Measurements from ENCODE around the gene LZTS2.
A peak's percentile ranks its signal among the peaks of the same experiment; 100 is the strongest.

The LZTS2 gene

DNA sequence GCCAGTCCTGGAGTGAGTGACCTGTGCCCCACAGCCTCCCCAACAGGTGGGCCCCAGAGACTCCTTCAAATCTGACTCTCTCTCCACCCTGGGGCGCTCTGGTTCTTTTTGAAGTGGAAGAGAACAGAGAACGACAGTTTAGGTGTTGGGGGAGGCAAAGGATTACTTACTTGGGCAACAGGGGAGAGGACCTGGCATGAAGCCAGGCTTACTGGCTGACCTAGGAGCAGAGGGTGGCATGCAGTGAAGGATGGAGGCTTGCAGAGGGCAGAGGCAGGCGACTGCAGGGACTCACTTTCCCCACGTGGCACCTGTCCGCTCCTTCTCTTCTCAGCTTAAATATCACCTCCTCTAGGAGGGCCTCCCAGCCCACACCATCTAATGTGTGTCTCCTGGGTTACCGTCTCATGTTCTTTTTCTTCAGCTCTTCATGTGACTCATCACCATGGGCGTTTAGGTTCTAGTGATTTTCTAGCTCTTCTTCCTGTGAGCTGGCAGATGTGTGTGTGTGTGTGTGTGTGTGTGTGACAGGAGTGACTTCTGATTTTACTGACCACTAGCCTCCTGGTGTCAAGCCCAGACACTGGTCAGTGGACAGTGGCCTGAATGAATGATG lies 15.5 kb downstream of the LZTS2 start:
- DNase-seq, result no peak

DNA sequence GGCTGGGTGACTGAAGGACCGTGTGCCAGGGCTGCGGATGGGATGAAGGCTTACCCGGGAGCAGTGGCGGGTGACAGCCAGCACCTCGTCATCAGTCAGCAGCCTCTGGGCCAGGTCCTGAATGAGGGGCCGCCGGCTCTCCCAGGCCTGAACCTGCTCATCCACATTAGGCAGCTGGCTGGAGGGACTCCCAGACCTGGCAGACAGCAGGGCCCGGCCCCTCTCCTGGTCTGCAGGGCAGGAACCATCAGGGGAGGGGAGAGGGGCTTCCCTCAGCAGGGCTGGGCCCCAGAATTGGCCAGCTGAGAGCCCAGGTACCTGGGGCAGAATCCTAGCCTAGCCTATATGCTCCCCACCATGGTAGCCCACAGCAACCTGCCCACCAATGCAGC lies 16.0 kb downstream of the LZTS2 start:
- DNase-seq, result no peak

DNA sequence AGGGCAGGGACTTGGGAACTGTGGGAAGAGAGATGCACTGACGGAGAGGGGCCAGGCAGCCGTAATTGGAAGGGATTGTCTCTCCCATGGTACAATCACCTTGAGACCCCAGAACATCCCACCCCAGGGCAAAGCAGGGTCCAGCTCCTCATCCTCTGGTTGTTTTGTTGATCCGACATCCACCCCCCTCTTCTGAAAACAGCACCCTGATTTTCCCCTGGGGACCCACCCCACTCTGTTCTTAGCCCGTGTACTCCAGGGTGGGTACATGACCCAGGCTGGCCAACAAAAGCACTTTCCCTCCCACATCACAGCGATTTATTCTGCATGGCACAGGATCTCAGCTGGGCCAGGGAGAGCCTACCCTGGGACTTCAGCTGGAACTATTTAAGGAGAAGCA lies 17.2 kb downstream of the LZTS2 start:
- DNase-seq, result no peak

DNA sequence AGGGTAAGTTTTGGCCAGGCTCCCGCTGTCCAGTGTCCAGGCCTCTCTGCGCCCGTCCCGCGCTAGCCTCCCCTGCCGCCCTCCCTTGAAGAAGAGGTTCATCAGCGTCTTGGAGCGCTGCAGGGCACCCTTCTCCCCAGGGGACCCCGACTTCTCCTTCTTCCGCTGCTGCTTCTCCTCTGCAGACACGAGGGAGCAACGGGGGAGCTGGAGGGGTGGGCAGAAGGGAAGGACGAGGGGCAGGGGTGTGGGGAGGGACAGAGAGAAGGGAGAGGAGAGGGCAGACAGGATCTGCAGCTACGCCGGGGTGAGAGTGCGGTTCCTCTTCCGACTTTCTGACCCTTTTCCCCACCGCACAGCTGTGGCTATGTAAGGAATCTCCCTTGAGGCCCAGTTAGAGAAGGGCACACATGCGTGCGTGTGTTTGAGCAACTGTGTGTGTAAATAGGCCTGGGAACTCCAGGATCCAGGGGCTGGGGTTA lies 18.6 kb downstream of the LZTS2 start:
- no peak for DNase-seq

DNA sequence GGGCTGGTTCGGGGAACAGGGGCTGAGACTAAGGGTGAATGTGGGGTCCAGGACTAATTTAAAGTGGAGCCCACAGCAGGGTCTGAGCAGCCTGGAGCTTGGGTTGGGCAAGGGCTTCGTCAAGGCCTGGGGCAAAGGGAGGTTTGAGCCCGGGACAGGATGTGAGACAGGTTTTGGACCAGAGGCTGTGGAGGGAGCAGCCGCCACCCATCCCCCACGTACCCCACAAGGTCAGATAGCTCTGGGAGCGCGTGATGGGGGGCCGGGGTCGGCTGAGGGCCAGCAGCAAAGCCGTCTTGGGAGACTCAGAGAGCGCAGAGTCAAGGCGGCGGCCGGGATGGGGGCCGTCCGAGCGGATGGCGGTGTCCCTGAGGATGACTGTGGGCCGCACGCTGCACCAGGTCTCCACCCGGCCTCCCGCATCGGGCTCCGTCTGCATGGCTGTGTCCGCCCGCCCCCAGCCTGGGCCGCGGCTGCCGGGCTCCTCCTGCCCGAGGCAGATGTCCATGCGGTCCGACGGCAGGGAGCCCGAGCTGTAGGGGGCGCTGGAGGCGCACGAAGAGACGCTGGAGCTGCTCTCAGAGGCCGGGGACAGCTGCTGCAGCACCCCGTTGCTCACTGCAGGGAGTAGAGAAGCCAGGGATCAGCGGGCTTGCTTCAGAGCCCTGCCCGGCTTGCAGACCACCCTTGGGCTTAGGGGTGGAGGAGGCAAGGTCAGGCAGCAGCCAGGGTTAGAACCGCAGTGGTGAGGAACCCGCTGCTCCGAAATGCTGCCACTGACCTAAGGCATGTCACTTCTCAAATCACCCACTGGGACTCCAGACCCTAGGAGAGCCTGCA lies 19.2 kb downstream of the LZTS2 start:
- peak; percentile 65 to 70 for DNase-seq

DNA sequence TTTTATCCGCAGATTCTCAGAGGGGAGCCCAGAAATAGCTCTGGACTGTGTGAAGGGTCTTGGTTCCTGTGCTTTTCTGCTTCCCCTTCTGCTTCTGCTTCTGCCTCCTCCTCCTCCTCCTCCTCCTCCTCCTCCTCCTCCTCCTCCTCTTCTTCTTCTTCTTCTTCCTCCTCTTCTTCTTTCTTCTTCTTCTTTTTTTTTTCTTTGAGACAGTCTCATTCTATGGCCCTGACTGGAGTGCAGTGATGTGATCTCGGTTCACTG lies 19.8 kb downstream of the LZTS2 start:
- no peak for DNase-seq

DNA sequence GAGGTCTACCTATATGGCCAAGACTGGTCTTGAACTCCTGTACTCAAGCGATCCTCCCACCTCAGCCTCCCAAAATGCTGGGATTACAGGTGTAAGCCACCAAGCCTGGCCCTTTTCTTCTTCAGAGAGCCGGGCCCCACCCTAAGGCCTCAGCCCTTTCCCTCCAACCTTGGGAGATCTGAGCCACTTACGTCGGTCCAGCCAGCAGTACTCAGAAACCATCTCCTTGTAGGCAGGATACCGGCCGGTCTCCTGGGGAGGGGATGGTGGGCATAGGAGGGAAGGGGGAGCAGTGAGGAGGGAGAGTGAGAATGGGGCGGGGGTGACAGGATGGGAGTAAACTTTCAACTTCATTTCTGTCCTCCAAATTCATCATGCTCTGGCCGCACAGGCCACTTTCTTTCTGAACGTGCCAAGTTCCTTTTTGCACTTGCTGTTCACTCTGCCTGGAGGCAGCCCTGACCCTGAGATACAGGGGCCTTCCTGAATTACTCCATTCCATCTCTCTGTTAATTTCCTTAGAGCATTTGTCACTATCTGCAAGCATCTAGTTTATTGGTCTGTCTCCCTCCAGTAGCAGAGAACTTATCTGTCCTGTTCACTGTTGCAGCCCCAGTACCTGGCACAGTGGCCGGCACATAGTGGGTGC lies 20.9 kb downstream of the LZTS2 start:
- DNase-seq, result no peak

DNA sequence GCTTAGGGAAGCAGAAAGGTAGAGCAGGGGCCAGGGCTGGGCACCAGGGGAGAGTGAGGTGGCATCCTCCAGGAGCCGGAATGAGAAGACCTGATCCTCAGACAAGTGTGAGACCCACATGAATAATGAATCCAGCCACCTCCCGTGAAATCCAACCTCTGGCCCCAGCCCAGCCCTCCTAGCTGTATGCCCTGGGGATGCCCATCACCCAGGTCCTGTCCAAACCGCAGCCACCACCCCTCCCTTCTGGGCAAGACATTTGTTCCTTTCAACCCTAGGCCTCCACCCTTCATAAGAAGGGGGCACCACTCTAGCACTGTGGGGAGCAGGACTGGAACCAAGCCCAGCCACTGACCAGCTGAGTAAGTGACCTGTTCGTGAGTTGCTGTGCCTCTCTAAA lies 21.6 kb downstream of the LZTS2 start:
- no peak for DNase-seq

DNA sequence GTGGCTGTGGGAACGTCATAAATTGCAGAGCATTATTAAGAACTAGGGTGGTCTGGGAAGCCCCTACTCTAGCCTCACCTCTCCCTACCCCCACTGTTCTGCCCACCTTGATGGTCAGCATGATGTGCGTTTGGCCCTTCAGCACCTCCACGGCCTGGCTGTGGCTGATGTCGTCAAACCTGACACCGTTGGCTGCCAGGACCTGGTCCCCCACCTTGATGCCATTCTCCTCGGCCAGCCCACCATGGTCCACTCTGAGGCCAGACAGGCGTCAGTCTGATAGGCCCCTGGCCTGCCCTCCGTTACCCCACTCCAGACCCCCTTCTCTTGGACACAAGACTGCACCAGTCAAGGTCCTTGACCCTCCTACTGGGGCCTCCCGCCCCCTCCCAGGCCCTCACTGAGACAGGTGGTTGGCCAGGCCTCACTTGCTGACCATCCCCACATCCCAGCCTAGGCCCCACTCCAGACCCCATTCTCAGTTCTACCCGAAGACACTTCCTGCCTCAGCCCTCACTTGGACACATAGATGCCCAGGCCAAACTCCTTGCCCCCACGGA lies 22.2 kb downstream of the LZTS2 start:
- no peak for DNase-seq

DNA sequence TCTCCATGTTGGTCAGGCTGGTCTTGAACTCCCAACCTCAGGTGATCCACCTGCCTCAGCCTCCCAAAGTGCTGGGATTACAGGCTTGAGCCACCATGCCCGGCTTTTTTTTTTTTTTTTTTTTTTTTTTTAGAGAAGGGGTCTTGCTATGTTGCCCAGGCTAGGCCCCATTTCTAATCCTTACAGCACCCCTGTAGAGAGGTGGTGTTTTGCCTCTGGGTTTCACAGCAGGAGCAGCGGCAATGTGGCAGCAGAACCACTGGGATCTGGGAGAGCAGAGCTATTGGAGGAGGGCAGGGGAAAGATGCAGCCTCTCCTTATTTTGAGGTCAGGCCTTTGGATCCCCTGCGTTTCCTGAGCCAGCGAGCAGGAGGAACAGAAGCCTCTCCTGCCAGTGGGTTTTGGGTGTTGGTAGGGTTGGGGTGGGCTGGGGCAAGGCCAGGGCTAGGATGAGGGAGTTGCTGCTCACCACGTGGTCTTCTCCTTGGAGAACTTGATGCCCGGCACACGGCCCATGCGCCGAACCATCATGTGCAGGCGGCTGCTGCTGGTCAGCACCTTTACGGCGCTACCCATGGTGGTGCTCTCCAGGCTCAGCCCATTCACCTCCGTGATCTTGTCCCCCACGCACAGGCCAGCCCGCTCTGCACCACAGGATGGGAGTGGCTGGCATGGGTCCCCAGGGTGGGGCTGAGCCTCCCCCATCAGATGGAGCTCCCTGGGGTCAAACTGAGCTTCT lies 23.5 kb downstream of the LZTS2 start:
- no peak for DNase-seq

DNA sequence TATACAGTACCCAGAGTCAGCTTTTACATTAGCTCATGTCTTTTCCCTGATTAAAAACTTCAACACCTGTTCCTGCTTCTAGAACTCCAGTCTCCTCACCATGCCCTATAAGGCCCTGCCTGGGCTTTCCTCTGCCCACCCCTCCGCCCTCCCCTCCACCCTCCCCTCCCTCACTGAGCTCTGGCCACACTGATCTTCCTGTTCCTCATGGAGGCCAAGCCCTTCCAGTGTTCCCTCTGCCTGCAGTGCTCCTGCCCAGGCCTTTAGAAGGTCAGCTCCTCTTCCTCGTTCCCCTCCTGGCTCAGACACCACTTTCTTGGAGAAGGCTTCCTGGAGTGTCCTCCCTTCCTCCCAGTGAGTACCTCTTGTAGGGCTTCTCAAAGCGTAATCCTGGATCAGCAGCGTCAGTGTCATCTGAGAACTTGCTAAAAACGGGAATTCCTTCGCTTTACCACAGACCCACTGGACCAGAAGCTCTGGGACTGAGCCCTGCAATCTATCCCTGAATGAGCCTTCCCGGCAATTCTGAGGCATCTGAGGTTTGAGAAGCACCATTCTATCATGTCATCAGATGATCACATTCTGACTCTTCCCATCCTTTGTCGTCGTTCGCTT lies 27.6 kb downstream of the LZTS2 start:
- no peak for DNase-seq

DNA sequence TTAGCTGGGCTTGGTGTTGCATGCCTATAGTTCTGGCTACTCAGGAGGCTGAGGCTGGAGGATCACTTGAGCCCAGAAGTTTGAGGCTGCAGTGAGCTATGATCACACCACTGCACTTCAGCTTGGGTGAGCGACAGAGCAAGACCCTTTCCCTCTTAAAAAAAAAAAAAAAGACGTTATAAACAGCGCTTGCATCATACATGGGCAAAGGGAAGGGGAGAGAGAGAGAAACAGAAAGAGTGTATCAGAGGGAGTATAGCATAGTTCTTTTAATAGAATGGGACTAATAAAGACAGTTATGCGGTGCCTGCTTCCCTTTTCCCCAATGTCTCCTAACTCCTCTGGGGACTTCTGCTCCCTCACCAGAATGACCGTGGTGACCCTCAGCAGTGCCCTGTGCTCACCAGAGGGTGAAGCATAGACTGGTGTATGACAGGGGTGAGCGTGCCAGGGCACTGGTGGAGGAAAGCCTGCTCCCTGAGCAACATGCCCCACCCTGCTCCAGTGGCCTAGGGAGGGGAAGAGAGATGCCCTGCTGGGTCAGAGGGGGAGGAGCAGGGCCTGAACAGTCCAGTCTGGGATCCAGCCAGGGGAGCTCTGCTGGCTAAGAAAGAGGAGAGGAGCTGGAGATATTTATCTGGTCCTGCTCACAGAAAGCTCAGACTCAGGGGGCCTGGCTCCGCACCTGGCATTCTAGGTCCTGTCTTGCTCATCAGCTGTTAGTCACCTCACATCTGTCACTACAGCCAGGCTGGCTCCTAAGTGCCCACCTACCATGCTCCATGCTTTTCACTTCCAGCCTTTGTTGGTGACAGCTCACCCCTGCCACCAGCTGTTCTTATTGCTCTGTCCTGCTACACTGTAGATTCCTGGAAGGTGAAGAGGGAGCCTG lies 29.1 kb downstream of the LZTS2 start:
- no peak for DNase-seq

DNA sequence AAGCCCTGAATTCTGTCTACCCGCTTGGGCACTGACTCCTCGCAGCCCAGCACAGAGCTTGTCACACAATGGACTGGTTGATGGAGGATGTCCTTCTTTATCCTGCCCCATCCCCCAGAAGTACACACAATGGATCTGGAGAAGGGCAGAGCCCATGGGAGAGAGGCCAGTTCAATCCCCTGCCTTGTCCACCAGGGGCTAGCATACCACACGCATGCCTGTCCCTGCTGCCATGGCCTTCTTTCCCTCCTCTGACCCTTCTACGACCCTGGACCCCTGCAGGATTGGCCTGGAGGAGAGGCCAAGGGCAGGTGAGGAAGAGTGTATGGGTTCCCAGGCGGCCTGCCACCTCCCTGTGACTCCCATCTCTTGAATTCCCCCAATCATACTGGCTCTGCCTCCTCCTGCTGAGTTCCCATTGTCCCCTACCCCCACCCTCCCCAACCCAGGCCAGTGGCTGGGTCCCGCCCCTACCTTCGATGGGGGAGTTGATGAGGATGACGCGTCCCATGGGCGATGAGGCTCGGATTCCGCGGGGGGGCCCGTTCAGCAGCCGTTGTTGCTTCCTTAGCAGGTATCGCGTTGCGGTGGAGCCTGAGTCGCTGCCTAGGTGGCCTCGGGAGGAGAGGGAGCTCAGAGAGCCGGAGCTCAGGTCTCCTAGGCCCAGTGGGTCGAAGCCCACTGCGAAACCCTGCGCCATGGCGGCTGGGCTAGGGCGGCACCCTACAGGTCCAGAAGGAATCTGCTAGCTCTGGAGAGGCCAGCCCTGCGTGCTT lies 30.1 kb downstream of the LZTS2 start:
- no peak for DNase-seq

DNA sequence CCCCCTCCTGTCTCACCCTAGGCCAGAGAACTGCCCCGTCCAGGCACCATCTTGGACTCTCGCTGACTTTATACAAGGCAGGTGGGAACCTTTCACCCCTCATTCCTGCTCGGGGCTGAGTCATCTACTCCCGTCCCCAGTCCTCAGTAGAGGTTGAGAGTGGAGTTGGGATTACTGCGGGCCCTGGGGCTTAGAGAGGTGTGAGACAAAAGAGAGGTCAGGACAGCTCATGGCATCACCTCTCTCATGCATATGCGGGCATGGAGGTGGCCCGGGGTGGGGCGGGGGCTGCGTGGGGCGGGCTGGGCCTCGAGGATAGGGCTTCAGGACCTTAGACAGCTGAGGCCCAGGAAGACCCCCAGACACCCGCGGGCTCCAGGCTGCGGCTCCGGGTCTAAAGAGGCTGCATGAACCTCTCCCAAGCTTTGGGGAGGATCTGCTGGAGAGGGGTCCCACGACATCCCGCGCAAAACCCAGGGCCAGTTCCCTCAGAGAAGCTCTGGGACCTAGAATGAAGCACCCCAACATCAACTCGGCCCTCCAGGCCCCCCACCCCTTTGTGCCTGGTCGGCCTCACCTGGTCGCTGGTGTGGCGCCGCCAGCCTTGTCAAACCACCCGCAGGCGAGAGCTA lies 31.0 kb downstream of the LZTS2 start:
- no peak for DNase-seq

DNA sequence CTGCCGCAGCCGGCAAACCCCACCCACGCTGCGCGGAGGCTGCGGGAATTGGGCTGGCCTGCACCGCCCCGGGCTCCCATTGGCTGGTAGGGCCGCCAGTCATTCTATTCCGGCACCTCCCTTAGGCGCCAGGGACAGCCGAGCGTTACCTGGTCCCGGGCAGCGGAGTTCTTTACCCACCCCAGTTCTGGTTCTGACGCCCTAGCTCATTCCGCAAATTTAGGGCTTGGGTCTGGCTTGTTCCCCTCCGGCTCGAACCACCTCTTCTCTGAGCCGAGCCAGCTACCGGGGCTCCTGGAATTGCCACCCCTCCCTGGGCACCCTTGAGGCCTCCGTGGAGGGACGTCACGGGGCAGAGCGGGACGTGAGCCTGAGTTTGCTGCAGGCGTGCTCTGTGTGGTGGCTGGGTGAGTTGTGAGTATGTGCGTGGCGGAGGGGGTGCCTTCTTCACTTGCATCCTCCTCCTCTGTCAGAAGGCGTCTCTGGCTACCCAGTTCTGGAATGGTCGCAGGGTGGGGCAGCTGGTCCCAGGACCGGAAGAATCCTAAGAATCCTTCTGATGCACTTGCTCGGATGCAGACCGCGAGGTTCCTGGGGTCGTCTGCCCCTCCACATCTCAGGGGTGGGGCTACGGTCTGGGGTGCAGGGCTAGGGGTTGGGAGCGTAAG lies 31.7 kb downstream of the LZTS2 start, which contains the start of the genes PDZD7 and SFXN3:
Gene PDZD7 (minus strand): TSS at position 2 of the 668 bp plus-strand sequence. CDS start 910 bp downstream, outside the sequence.
Gene SFXN3 (plus strand): TSS at position 107 of the 668 bp plus-strand sequence. CDS start 3,461 bp downstream, outside the sequence.
- DNase-seq, result peak; percentile 96

DNA sequence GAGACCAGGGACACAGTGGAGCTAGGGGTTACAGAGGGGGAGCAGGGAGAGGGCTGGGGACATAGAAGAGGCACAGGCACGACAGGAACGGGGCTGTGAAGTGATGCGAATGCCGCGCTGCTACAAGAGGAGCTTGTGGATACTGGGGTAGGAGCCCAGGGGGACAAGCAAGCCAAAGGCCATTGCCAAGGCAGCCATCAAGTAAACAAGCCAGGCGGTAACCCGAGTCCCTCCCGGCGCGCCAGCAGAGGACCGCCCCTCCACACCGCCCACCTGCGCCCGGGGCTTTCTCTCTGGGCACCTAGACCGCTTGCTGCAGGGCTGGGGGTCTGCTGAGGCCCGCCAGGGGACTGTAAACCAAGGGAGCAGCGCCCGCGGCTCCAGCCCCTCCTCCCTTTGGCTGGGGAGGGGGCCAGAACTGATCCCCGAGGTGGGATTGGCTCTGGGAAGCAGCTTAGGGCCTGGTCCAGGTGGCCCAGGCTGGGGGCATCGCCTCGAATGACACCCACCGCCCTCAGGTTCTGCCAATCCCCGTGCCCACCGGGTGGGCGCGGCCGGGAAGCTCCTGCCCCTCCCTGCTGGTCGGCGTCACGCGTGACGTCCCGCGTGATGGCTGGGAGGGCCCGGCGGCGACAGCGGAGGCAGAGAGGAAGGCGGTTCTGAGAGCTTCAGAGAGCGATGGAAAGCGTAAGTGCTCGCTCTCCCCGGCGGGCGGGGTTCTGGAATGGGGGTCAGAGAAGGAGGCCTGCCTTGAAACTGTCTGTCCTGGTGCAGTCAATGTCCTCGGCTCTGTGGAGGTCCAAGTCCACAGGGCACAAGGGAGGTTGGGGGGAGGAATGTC lies 32.4 kb downstream of the LZTS2 start:
- DNase-seq, result peak; percentile 67 to 70

DNA sequence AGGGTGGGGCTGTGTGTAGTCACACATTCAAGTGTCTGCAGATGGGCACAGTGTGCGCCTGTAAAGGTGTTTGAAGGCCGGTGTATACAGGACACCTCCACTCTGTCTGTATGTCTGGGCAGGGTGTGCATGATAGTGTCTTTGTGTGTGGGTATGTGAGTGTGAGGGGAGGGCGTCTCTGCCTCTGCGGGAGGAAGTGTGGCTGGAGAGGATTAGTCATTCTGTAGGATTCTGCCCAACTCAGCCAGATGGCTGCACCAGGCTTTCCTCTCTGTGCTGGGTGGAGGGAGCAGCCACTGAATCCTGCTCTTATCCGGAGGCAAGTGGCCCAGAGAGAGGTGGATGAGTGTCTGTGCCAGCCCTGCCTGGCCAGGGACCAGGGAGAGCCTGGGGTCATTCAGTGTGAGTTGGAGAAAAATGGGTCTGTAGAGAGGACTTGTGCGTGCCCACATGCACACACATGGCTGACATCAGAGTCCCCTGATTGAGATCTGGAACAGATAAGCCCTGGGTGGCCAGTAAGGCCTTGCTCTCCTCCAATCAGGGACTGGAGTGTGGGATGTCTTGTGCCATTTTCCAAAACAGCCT lies 33.1 kb downstream of the LZTS2 start:
- peak; percentile 56 to 64 for DNase-seq

DNA sequence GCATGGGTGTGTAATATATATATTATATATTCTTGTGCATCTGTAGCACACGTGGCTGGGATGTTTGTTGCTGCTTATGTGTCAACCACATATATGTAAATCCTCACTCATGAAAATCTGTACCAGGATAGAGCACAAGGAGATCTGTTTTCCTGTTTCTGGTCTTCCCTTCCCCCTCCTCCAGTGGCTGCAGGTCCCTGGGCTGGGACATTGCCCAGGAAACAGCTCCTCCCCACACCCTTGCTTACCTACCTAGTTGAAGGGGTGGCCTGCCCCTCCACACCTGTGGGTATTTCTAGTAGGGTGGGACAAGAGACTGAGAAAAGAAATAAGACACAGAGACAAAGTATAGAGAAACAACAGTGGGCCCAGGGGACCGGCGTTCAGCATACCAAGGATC lies 33.7 kb downstream of the LZTS2 start:
- no peak for DNase-seq

Data from activated CD4-positive, alpha-beta T cell treated with anti-CD3 and anti-CD28 coated beads, Interleukin-2, amount 50 U/mL, for 4 hours (primary cell).